Measurements from ENCODE around the gene SALL2.

- TF ChIP-seq CTCF (IDR thresholded peaks at IDR 0.05) (no peak), POLR2A (IDR thresholded peaks at IDR 0.05) (no peak)
These were observed 19.6 kb downstream of the SALL2 start for GRCh38 chr14:21506557-21506956.
